Measurements from ENCODE around the gene UTP15.

DNA sequence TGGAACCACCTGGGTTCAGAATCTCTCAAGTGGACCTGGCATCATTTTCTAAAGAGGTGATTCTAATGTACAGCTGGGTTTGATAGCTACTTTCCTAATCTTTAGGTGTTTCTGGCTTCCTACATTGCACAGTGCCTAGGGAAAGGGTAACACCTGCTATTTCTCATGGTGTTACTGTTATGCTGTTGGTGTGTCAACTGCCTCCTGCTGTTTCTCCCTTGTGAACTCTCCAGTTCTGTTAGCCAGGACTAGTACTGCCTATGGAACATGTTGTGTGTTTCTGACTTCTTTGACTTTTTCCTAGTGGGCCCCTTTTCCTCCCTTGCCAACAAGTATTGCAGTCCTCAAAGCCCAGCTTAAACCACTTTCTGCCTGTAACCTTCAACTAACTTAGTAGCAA lies 66.0 kb downstream of the UTP15 start:
- TF ChIP-seq, protein P1, sequence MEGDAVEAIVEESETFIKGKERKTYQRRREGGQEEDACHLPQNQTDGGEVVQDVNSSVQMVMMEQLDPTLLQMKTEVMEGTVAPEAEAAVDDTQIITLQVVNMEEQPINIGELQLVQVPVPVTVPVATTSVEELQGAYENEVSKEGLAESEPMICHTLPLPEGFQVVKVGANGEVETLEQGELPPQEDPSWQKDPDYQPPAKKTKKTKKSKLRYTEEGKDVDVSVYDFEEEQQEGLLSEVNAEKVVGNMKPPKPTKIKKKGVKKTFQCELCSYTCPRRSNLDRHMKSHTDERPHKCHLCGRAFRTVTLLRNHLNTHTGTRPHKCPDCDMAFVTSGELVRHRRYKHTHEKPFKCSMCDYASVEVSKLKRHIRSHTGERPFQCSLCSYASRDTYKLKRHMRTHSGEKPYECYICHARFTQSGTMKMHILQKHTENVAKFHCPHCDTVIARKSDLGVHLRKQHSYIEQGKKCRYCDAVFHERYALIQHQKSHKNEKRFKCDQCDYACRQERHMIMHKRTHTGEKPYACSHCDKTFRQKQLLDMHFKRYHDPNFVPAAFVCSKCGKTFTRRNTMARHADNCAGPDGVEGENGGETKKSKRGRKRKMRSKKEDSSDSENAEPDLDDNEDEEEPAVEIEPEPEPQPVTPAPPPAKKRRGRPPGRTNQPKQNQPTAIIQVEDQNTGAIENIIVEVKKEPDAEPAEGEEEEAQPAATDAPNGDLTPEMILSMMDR (conservative IDR thresholded peaks at IDR 0.05; ENCODE audit: low read depth, low read length), result no peak
- TF ChIP-seq POLR2A (IDR thresholded peaks at IDR 0.05; ENCODE audit: low read depth, low read length), result no peak
- no peak for TF ChIP-seq SMC3 (IDR thresholded peaks at IDR 0.05; ENCODE audit: low read depth, low read length)
- TF ChIP-seq CEBPB (IDR thresholded peaks at IDR 0.05; ENCODE audit: low read depth, low read length), result no peak
- no peak for TF ChIP-seq CHD1 (IDR thresholded peaks at IDR 0.05; ENCODE audit: low read depth, low read length)
- TF ChIP-seq MXI1 (IDR thresholded peaks at IDR 0.05; ENCODE audit: borderline replicate concordance, low read depth, low read length), result no peak
- no peak for TF ChIP-seq BHLHE40 (IDR thresholded peaks at IDR 0.05; ENCODE audit: low read depth, low read length)
- TF ChIP-seq MAFK (IDR thresholded peaks at IDR 0.05; ENCODE audit: low read depth, low read length), result no peak
- no peak for TF ChIP-seq RFX5 (IDR thresholded peaks at IDR 0.05; ENCODE audit: low read depth, low read length)
- TF ChIP-seq, protein P2, sequence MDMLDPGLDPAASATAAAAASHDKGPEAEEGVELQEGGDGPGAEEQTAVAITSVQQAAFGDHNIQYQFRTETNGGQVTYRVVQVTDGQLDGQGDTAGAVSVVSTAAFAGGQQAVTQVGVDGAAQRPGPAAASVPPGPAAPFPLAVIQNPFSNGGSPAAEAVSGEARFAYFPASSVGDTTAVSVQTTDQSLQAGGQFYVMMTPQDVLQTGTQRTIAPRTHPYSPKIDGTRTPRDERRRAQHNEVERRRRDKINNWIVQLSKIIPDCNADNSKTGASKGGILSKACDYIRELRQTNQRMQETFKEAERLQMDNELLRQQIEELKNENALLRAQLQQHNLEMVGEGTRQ (IDR thresholded peaks at IDR 0.05; ENCODE audit: low read depth, low read length), result no peak

Measured in IMR-90 (cell line).